H1 (cell line): ENCODE data around the gene CACNA1A. TPM values are rescaled to one million over a fixed set of nuclear protein-coding genes. Genes with fewer than 3 reads are reported as not detected.
A peak's percentile ranks its signal among the peaks of the same experiment; 100 is the strongest.

Experiments
- CTCF ChIA-PET: fragments of 300-600 bp; sonication (Branson Sonifier 250); formaldehyde crosslinking; loops from one replicate; lab custom pipeline; 2021; ENCODE audit not compliant: partially characterized antibody; lab: Charles Lee
- POLR2A ChIA-PET: fragments of 300-600 bp; sonication (Branson Sonifier 250); formaldehyde crosslinking; loops from one replicate; lab custom pipeline; 2021; ENCODE audit warnings: inconsistent platforms; ENCODE audit not compliant: partially characterized antibody; lab: Charles Lee
- DNase-seq, 2 experiments: peaks; one replicate each; pipeline versions ENCODE4 v3.0.0 to v3.0.0-alpha.2; 2010 to 2022; ENCODE audit warnings: low spot score in 2 of 2, low read depth in 1 of 2, mixed read lengths in 1 of 2
- FAIRE-seq: peaks from 2 replicates; lab custom pipeline; 2011; peaks lifted over from hg19 to GRCh38; lab: Jason Lieb, UNC
- H2AFZ ChIP-seq: 2 replicates; pipeline ENCODE4 v1.8.1; 2012; ENCODE audit warnings: low read length, inconsistent platforms
- H2AK5ac ChIP-seq: 2 replicates; pipeline ENCODE4 v1.6.1; 2013; ENCODE audit warnings: low read depth, low read length
- H2BK120ac ChIP-seq: replicated peaks from 2 replicates; pipeline ENCODE3; 2013; ENCODE audit warnings: low read depth, low read length, inconsistent platforms
- H2BK12ac ChIP-seq: 2 replicates; pipeline ENCODE4 v1.6.1; 2013; ENCODE audit warnings: low read depth, low read length
- H2BK15ac ChIP-seq: 2 replicates; pipeline ENCODE4 v1.6.1; 2013; ENCODE audit warnings: low read length
- H2BK20ac ChIP-seq: 2 replicates; pipeline ENCODE4 v1.6.1; 2013; ENCODE audit warnings: low read length
- H2BK5ac ChIP-seq: 2 replicates; pipeline ENCODE4 v1.6.1; 2013; ENCODE audit warnings: low read depth, low read length
- H3K14ac ChIP-seq: 2 replicates; pipeline ENCODE4 v1.6.1; 2013; ENCODE audit warnings: inconsistent platforms; ENCODE audit not compliant: insufficient read length
- H3K18ac ChIP-seq: 2 replicates; pipeline ENCODE4 v1.6.1; 2013; ENCODE audit warnings: low read length; ENCODE audit errors: extremely low read depth
- H3K23ac ChIP-seq: 2 replicates; pipeline ENCODE4 v1.6.1; 2013; ENCODE audit warnings: inconsistent platforms; ENCODE audit not compliant: insufficient read length
- H3K23me2 ChIP-seq: 2 replicates; pipeline ENCODE4 v1.6.1; 2013; ENCODE audit warnings: low read depth, low read length
- H3K27ac ChIP-seq: 2 replicates; pipeline ENCODE4 v1.6.1; 2011; ENCODE audit warnings: low read depth, low read length, inconsistent platforms
- H3K27me3 ChIP-seq, 4 experiments: replicated peaks in 1 of 4; 1 replicate in 1 of 4; 2 replicates in 3 of 4; pipeline versions ENCODE4 v1.6.1 to v1.8.1; 2011 to 2013; ENCODE audit warnings: low read length in 3 of 4, mild to moderate bottlenecking in 3 of 4, inconsistent platforms in 2 of 4, mixed read lengths in 2 of 4, moderate library complexity in 1 of 4; ENCODE audit not compliant: control insufficient read depth in 3 of 4, insufficient read depth in 3 of 4; ENCODE audit errors: extremely low read depth in 1 of 4
- H3K36me3 ChIP-seq, 4 experiments: 2 replicates each; pipeline versions ENCODE4 v1.6.1 to v1.8.1; 2011 to 2013; ENCODE audit warnings: mild to moderate bottlenecking in 4 of 4, low read length in 3 of 4, moderate library complexity in 2 of 4, control low read depth in 1 of 4, inconsistent platforms in 1 of 4; ENCODE audit not compliant: insufficient read depth in 4 of 4, control insufficient read depth in 2 of 4
- H3K4ac ChIP-seq: replicated peaks from 2 replicates; pipeline ENCODE3; 2013; ENCODE audit warnings: low read length, low read depth, mixed read lengths, inconsistent platforms; ENCODE audit not compliant: insufficient read length
- H3K4me1 ChIP-seq, 4 experiments: replicated peaks in 1 of 4; 1 replicate in 1 of 4; 2 replicates in 3 of 4; pipeline versions ENCODE4 v1.6.1 to v1.8.1; 2011 to 2013; ENCODE audit warnings: low read length in 3 of 4, inconsistent platforms in 2 of 4, mixed read lengths in 1 of 4; ENCODE audit not compliant: insufficient read depth in 4 of 4, control insufficient read depth in 3 of 4
- H3K4me2 ChIP-seq, 2 experiments: 2 replicates each; pipeline versions ENCODE4 v1.6.1 to v1.8.1; 2011 to 2013; ENCODE audit warnings: low read depth in 2 of 2, low read length in 2 of 2, control low read depth in 1 of 2, inconsistent platforms in 1 of 2, mild to moderate bottlenecking in 1 of 2; ENCODE audit not compliant: insufficient read depth in 1 of 2
- H3K4me3 ChIP-seq, 4 experiments: fragments of 200-600, 300-600 bp in 1 of 4; sonication (generic), shearing (Covaris generic), sonication (Bioruptor Twin) in 1 of 4; 2 replicates each; pipeline versions ENCODE4 v1.5.1 to v1.8.1; 2011 to 2016; ENCODE audit warnings: low read length in 4 of 4, low read depth in 3 of 4, control low read depth in 2 of 4, inconsistent platforms in 2 of 4, mild to moderate bottlenecking in 2 of 4, mixed read lengths in 1 of 4, moderate library complexity in 1 of 4; ENCODE audit not compliant: insufficient read depth in 2 of 4; ENCODE audit errors: extremely low read depth in 1 of 4
- H3K56ac ChIP-seq: replicated peaks from 2 replicates; pipeline ENCODE3; 2013; ENCODE audit warnings: low read depth, mild to moderate bottlenecking, mixed read lengths, low read length, inconsistent platforms; ENCODE audit not compliant: insufficient read length
- H3K79me1 ChIP-seq: 2 replicates; pipeline ENCODE4 v1.6.1; 2013; ENCODE audit warnings: low read depth, low read length, control low read depth
- H3K79me2 ChIP-seq, 2 experiments: 2 replicates each; pipeline versions ENCODE4 v1.6.1 to v1.8.1; 2012 to 2013; ENCODE audit warnings: low read length in 2 of 2, mild to moderate bottlenecking in 2 of 2, inconsistent platforms in 1 of 2; ENCODE audit not compliant: insufficient read depth in 2 of 2, control insufficient read depth in 1 of 2
- H3K9ac ChIP-seq, 4 experiments: replicated peaks in 1 of 4; 1 replicate in 1 of 4; 2 replicates in 3 of 4; pipeline versions ENCODE4 v1.6.1 to v1.8.1; 2011 to 2013; ENCODE audit warnings: low read depth in 3 of 4, low read length in 3 of 4, control low read depth in 2 of 4, mild to moderate bottlenecking in 2 of 4, moderate library complexity in 2 of 4, inconsistent platforms in 1 of 4; ENCODE audit errors: extremely low read depth in 1 of 4
- H3K9me3 ChIP-seq, 2 experiments: 2 replicates each; pipeline versions ENCODE4 v1.6.1 to v1.8.1; 2012 to 2013; ENCODE audit warnings: mild to moderate bottlenecking in 2 of 2, moderate library complexity in 2 of 2, control low read depth in 1 of 2, inconsistent platforms in 1 of 2, low read depth in 1 of 2, low read length in 1 of 2, mixed read lengths in 1 of 2; ENCODE audit not compliant: insufficient read depth in 2 of 2
- H4K20me1 ChIP-seq, 2 experiments: replicated peaks in 1 of 2; 2 replicates each; pipeline versions ENCODE3 to v1.8.1; 2011 to 2013; ENCODE audit warnings: inconsistent platforms in 2 of 2, low read length in 2 of 2, mild to moderate bottlenecking in 1 of 2; ENCODE audit not compliant: insufficient read depth in 2 of 2, control insufficient read depth in 1 of 2
- H4K5ac ChIP-seq: 2 replicates; pipeline ENCODE4 v1.6.1; 2013; ENCODE audit warnings: low read length, low read depth, mixed read lengths, inconsistent platforms; ENCODE audit not compliant: insufficient read length
- H4K8ac ChIP-seq: 2 replicates; pipeline ENCODE4 v1.8.0; 2013; ENCODE audit warnings: mild to moderate bottlenecking, moderate library complexity, low read length, inconsistent platforms; ENCODE audit not compliant: insufficient read depth; ENCODE audit errors: extremely low read depth
- H4K91ac ChIP-seq: replicated peaks from 2 replicates; pipeline ENCODE3; 2013; ENCODE audit warnings: low read length, mixed read lengths, inconsistent platforms; ENCODE audit not compliant: insufficient read length
- CBX5 ChIP-seq: fragments of 300-800, 300-1000 bp; sonication (generic); IDR thresholded peaks from 2 replicates; pipeline ENCODE4 v1.7.1; 2016; ENCODE audit warnings: antibody characterized with exemption, low read length, low read depth
- CEBPB ChIP-seq: IDR thresholded peaks from 2 replicates; pipeline ENCODE4 v1.6.1; 2012; ENCODE audit warnings: low read depth, low read length
- CHD2 ChIP-seq: IDR thresholded peaks from 2 replicates; pipeline ENCODE4 v1.6.1; 2012; ENCODE audit warnings: low read length, improper control_type of control experiment
- CTBP2 ChIP-seq: IDR thresholded peaks from 2 replicates; pipeline ENCODE4 v1.7.0; 2011; ENCODE audit warnings: borderline replicate concordance, mild to moderate bottlenecking, moderate library complexity, mixed read lengths, low read length; ENCODE audit not compliant: insufficient read depth, insufficient read length
- EZH2 ChIP-seq: fragments of 200-600 bp; sonication (generic); IDR thresholded peaks from 2 replicates; pipeline ENCODE4 v1.7.1; 2012; ENCODE audit warnings: low read depth, mild to moderate bottlenecking, moderate library complexity, low read length, inconsistent platforms; ENCODE audit not compliant: severe bottlenecking
- FOSL1 ChIP-seq: IDR thresholded peaks from 2 replicates; pipeline ENCODE4 v1.6.1; 2011; ENCODE audit warnings: mild to moderate bottlenecking, low read depth, low read length, moderate library complexity; ENCODE audit not compliant: insufficient read depth
- GTF2F1 ChIP-seq: IDR thresholded peaks from 2 replicates; pipeline ENCODE4 v1.6.1; 2012; ENCODE audit warnings: low read depth, low read length, improper control_type of control experiment, borderline replicate concordance
- MAFK ChIP-seq: IDR thresholded peaks from 2 replicates; pipeline ENCODE4 v1.6.1; 2012; ENCODE audit warnings: low read depth, mild to moderate bottlenecking, improper control_type of control experiment, low read length
- NRF1 ChIP-seq: IDR thresholded peaks from 2 replicates; pipeline ENCODE4 v1.6.1; 2011; ENCODE audit warnings: mild to moderate bottlenecking, low read depth, low read length, improper control_type of control experiment
- POU5F1 ChIP-seq: IDR thresholded peaks from 2 replicates; pipeline ENCODE4 v1.6.1; 2011; ENCODE audit warnings: low read depth, mild to moderate bottlenecking, low read length, moderate library complexity
- SUZ12 ChIP-seq: fragments of 200-600 bp; sonication (generic); IDR thresholded peaks from 2 replicates; pipeline ENCODE4 v1.6.1; 2012; ENCODE audit warnings: mild to moderate bottlenecking, inconsistent platforms, low read length, moderate library complexity, mixed read lengths
- TAF7 ChIP-seq: optimal IDR thresholded peaks from 2 replicates; pipeline ENCODE3; 2011; ENCODE audit warnings: low read depth, mild to moderate bottlenecking, inconsistent platforms, low read length, moderate library complexity, borderline replicate concordance
- TCF12 ChIP-seq: IDR thresholded peaks from 2 replicates; pipeline ENCODE4 v1.6.1; 2011; ENCODE audit warnings: low read depth, mild to moderate bottlenecking, low read length
- WGBS, 2 experiments: shearing (Covaris generic) in 1 of 2; methylation state at CpG; one replicate each; pipeline versions ENCODE4 v1.1.6 to v1.1.7; 2013 to 2015; ENCODE audit warnings: low lambda C conversion rate in 2 of 2, mixed read lengths in 2 of 2, inconsistent platforms in 1 of 2, low coverage in 1 of 2, missing lambda C conversion rate in 1 of 2; ENCODE audit not compliant: insufficient replicate concordance in 2 of 2, insufficient coverage in 1 of 2, insufficient read length in 1 of 2; ENCODE audit errors: extremely low coverage in 1 of 2, missing lambda C conversion rate in 1 of 2; 5-methylcytosine and 5-hydroxymethylcytosine counted together
- polyA plus RNA-seq, 7 experiments: library from polyadenylated mRNA; depleted of rRNA in 3 of 7; stranded (reverse) in 5 of 7; unstranded in 2 of 7; fragments of >200 nt in 5 of 7; fragments of 200-250 nt in 2 of 7; gene quantifications; 1 replicate in 5 of 7; 2 replicates in 1 of 7; 4 replicates in 1 of 7; pipeline versions ENCODE4 v1.2.1 to v1.2.3, GENCODE V29; 2011 to 2013; ENCODE audit warnings: missing spikeins in 2 of 7, mixed read lengths in 2 of 7
- total RNA-seq: library from RNA; stranded (reverse); fragmentation: NEBNext Ultra II Directional; extraction: Animal tissue kit (Norgen Biotek cat#: 25700); gene quantifications from 2 replicates; pipeline ENCODE4 v1.2.1, GENCODE V29; 2021

Gene CACNA1A
- total and polyA plus RNA-seq, 2 of the 8 experiments (the other 6 are each of a cell fraction or from before 2014, with no cell fraction given) = 10.7 to 25.3 TPM

DNA sequence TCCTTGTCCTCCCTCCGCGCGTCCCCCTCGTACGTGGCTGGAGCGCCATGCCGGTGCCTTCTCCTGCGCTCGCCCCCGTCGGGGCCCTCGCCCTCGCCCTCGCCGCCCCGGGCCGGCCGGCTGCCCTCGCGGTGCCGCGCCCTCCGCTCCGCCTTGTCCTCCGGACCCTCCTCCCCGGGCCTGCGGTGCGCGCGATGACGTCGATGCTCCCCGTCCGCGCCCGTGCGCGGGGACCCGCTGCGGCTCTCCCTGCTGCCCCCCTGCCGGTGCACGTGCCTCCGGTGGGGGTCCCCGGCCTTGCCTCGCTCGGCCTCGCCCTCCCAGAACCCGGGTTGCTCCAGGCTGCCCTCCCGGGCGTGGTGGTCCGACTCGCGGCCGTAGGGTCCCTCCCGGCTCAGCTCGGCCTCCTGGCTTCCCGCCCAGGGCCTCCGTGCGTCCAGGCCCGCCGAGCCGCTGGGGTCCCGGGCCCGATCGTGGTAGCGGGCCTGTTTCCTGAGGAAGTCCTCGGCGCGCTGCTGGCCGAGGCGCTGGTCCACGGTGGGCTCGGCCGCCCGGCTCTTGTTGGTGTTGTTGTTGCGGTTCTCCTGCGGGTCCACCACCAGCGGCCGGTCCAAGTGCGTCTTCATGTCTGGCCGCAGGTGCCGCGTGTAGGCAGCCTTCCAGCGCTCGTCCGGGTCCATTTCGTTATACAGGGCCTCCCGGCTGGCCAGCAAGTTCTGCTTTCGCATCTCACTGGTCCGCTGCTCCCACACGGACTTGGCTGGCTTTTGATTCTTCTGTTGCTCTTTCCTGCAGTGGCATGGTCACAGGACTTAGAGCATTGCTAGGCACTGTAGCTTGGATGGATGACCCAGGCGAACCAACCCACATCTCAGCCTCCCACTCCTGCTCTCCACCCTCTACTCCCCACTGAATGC is 207.5 kb downstream of the CACNA1A start:
- H2BK12ac ChIP-seq = no peak overlapping the region
- H3K79me1 ChIP-seq = no peaks in the 10 kb centered on the region
- no peaks in the 10 kb centered on the region; a peak in 1 of 8 replicates for H3K36me3 ChIP-seq
- H3K23me2 ChIP-seq = no peaks in the 10 kb centered on the region; the same call in 1 of the 2 replicates
- H4K20me1 ChIP-seq = no peaks in the 10 kb centered on the region
- no peak overlapping the region for H2AK5ac ChIP-seq
- H2BK120ac ChIP-seq = no peak overlapping the region
- no peak for FAIRE-seq
- no peak overlapping the region for H2BK20ac ChIP-seq
- H3K4me3 ChIP-seq = peak overlapping the region in 1 of 4 experiments; percentile 8; a peak in 1 of 8 replicates
- no peaks in the 10 kb centered on the region for H3K79me2 ChIP-seq
- no peak for DNase-seq
- POLR2A ChIA-PET = no interaction called here
- H3K27me3 ChIP-seq = no peaks in the 10 kb centered on the region
- peak overlapping the region in 1 of 2 experiments; percentile 35; a peak in 1 of 4 replicates for H3K4me2 ChIP-seq
- H3K23ac ChIP-seq = no peak overlapping the region
- no peak overlapping the region for H2BK5ac ChIP-seq
- no peak overlapping the region for H3K56ac ChIP-seq
- H2AFZ ChIP-seq = no peak overlapping the region
- H3K27ac ChIP-seq = no peak overlapping the region
- H3K4ac ChIP-seq = no peak overlapping the region
- no peaks in the 10 kb centered on the region for H3K9me3 ChIP-seq
- H2BK15ac ChIP-seq = no peak overlapping the region
- no peak overlapping the region for H4K91ac ChIP-seq
- H3K9ac ChIP-seq = no peak overlapping the region
- CTCF ChIA-PET = no interaction called here
- no peak overlapping the region for H3K18ac ChIP-seq
- H3K4me1 ChIP-seq = no peaks in the 10 kb centered on the region
- H4K8ac ChIP-seq = peak overlapping the region; percentile 83
- WGBS, 2 experiments = 89% methylated on average over 72 of the region's 92 CpGs; no CpG with 5 or more reads in 1 of the 2 experiments
- no peak overlapping the region for H3K14ac ChIP-seq
- H4K5ac ChIP-seq = no peak overlapping the region
- TF ChIP-seq CHD2 (no peak), NRF1 (no peak), MAFK (no peak), TCF12 (no peak), FOSL1 (no peak), SUZ12 (no peak), CTBP2 (no peak), EZH2 (no peak), CBX5 (no peak), TAF7 (no peak), CEBPB (no peak), POU5F1 (no peak), GTF2F1 (no peak)
